Pancreas (tissue), 10 donors: ENCODE results near the gene RIPOR2. TPM values are rescaled to one million over a fixed set of nuclear protein-coding genes. Genes with fewer than 3 reads are reported as not detected.
A peak's percentile ranks its signal among the peaks of the same experiment; 100 is the strongest.

Experiments
- ATAC-seq, 4 donors: fragments of 200-7000 bp; cut with Tn5 transposase; one replicate each; pipeline versions ENCODE4 v1.8.0 to v1.9.1; 2020; ENCODE audit warnings: mild to moderate bottlenecking in 4 of 4, moderate library complexity in 4 of 4
- DNase-seq, 6 donors: peaks; one replicate each; pipeline ENCODE4 v3.0.0-alpha.2; 2020
- FAIRE-seq: peaks from 2 replicates; lab custom pipeline; 2012; peaks lifted over from hg19 to GRCh38; lab: Jason Lieb, UNC
- H3K27ac ChIP-seq, 4 donors: fragments of 200-600 bp; sonication (generic); 1 replicate in 3 of 4; 2 replicates in 1 of 4; pipeline versions ENCODE4 v1.5.0 to v1.8.0; 2020
- H3K27me3 ChIP-seq, 4 donors: fragments of 200-600 bp; one replicate each; pipeline ENCODE4 v1.8.0; 2021
- H3K36me3 ChIP-seq, 3 donors: fragments of 200-600 bp; sonication (generic) in 1 of 3; one replicate each; pipeline versions ENCODE4 v1.5.0 to v1.8.0; 2020 to 2021
- H3K4me1 ChIP-seq, 3 donors: fragments of 200-600 bp; one replicate each; pipeline ENCODE4 v1.8.0; 2021
- H3K4me3 ChIP-seq, 4 donors: fragments of 200-600 bp; sonication (generic) in 2 of 4; one replicate each; pipeline versions ENCODE4 v1.5.0 to v1.8.0; 2020 to 2021
- H3K9me3 ChIP-seq, 4 donors: fragments of 200-600 bp; one replicate each; pipeline ENCODE4 v1.8.0; 2021
- CTCF ChIP-seq, 4 donors: fragments of 200-600 bp; sonication (generic) in 3 of 4; IDR thresholded peaks; one replicate each; pipeline versions ENCODE4 v1.5.0 to v1.8.0; 2021; ENCODE audit warnings: antibody characterized with exemption in 4 of 4
- WGBS, 2 donors: extraction: QIAGEN DNeasy Blood & Tissue Kit; methylation state at CpG; one replicate each; pipeline ENCODE4 v1.1.7; 2013; 5-methylcytosine and 5-hydroxymethylcytosine counted together
- intact Hi-C, 3 donors: fragments of 100-400 bp; cut with DNase I; formaldehyde crosslinking; loops; one replicate each; pipeline versions ENCODE4 v1.11.1 to v1.14.2; 2022
- polyA plus RNA-seq, 2 donors: library from polyadenylated mRNA; stranded (reverse); fragments of 200-250 nt; gene quantifications; one replicate each; pipeline ENCODE4 v1.2.3, GENCODE V29; 2013
- total RNA-seq, 6 donors: library from RNA; stranded (reverse); fragmentation: NEBNext Ultra II Directional in 4 of 6; extraction: Animal tissue kit (Norgen Biotek cat#: 25700) in 4 of 6; gene quantifications; one replicate each; pipeline versions ENCODE4 v1.2.1 to v1.2.4, GENCODE V29; 2021 to 2023
- donor health status: healthy with polysubstance abuse.
- donor health status: DM: no; HTN: no; CAD: no; lungs with moderate emphysema.
- donor health status: DM: no; HTN: no; CAD: no.
- donor health status: control.
- donor health status: control.
- donor health status: Bipolar disorder and iron deficiency.
- donor health status: DM: yes; HTN: yes; CAD: no.
- donor health status: DM: no; HTN: no; CAD: no.
- donor health status: DM: no; HTN: no; CAD: no.
- donor health status: DM: yes; HTN: yes; CAD: no.

The RIPOR2 gene
- total and polyA plus RNA-seq, 8 donors = 0.28 to 3.7 (median 1.00) TPM

GRCh38 chr6:24844903-24845302 lies 90.9 kb downstream of the RIPOR2 start:
- Histone ChIP-seq H3K4me1 (no peaks in the 10 kb centered on the region), H3K27ac (no peak overlapping the region), H3K36me3 (no peaks in the 10 kb centered on the region), H3K27me3 (no peaks in the 10 kb centered on the region), H3K4me3 (no peak overlapping the region), H3K9me3 (no peaks in the 10 kb centered on the region)
- WGBS, 2 donors = 94 to 96% methylated on average over 6 of the region's 6 CpGs
- no peak for TF ChIP-seq CTCF (IDR thresholded peaks at IDR 0.05)
- intact Hi-C loops = no loop called here
- no peak for ATAC-seq
- DNase-seq = no peak
- no peak for FAIRE-seq

GRCh38 chr6:24844061-24844460 lies 91.7 kb downstream of the RIPOR2 start:
- no peaks in the 10 kb centered on the region for H3K27me3 ChIP-seq
- H3K4me1 ChIP-seq = no peaks in the 10 kb centered on the region
- 70 to 77% methylated on average over 1 of the region's 1 CpG for whole genome bisulfite sequencing, 2 donors
- no peak overlapping the region for H3K27ac ChIP-seq
- no peak for DNase-seq
- no peak for FAIRE-seq
- H3K4me3 ChIP-seq = no peak overlapping the region
- peak in 2 of 4 donors; percentile 47 to 68 for ATAC-seq
- intact Hi-C loops = no loop called here
- no peaks in the 10 kb centered on the region for H3K36me3 ChIP-seq
- H3K9me3 ChIP-seq = no peaks in the 10 kb centered on the region
- TF ChIP-seq CTCF (IDR thresholded peaks at IDR 0.05) = no peak

- intact Hi-C loops = no loop called here
- FAIRE-seq (no peak), DNase-seq (no peak), ATAC-seq (no peak)
- H3K27ac ChIP-seq = no peak overlapping the region
- no peaks in the 10 kb centered on the region for H3K9me3 ChIP-seq
- H3K4me1 ChIP-seq = peaks cover 0 to 6% (median 0%) of the 10 kb centered on the region in 3 donors
- no peaks in the 10 kb centered on the region for H3K27me3 ChIP-seq
- no peaks in the 10 kb centered on the region for H3K36me3 ChIP-seq
- WGBS, 2 donors = 75 to 85% methylated on average over 2 of the region's 2 CpGs
- no peak overlapping the region for H3K4me3 ChIP-seq
- no peak for TF ChIP-seq CTCF (IDR thresholded peaks at IDR 0.05)
Observed at GRCh38 chr6:24840187-24840586, 95.6 kb downstream of the RIPOR2 start.

GRCh38 chr6:24838994-24839393 lies 96.8 kb downstream of the RIPOR2 start:
- Histone ChIP-seq H3K27me3 (no peaks in the 10 kb centered on the region), H3K27ac (no peak overlapping the region), H3K9me3 (no peaks in the 10 kb centered on the region), H3K4me1 (peaks cover 0 to 6% (median 0%) of the 10 kb centered on the region in 3 donors), H3K36me3 (no peaks in the 10 kb centered on the region), H3K4me3 (no peak overlapping the region)
- no peak for ATAC-seq
- FAIRE-seq = no peak
- no peak for TF ChIP-seq CTCF (IDR thresholded peaks at IDR 0.05)
- intact Hi-C loops = no loop called here
- DNase-seq = no peak
- WGBS, 2 donors = 85 to 88% methylated on average over 5 of the region's 5 CpGs

- Histone ChIP-seq H3K27ac (no peak overlapping the region), H3K36me3 (no peaks in the 10 kb centered on the region), H3K4me3 (no peak overlapping the region), H3K27me3 (no peaks in the 10 kb centered on the region), H3K4me1 (peaks cover 0 to 6% (median 0%) of the 10 kb centered on the region in 3 donors), H3K9me3 (no peaks in the 10 kb centered on the region)
- no peak for DNase-seq
- ATAC-seq = no peak
- FAIRE-seq = no peak
- WGBS, 2 donors = 94% methylated on average over 3 of the region's 3 CpGs
- intact Hi-C loops = no loop called here
- TF ChIP-seq CTCF (IDR thresholded peaks at IDR 0.05) = no peak
Observed at GRCh38 chr6:24838081-24838480, 97.7 kb downstream of the RIPOR2 start.
